Liver (tissue), 9 donors: ENCODE results near the gene MYRFL. TPM values are rescaled to one million over a fixed set of nuclear protein-coding genes. Genes with fewer than 3 reads are reported as not detected.

Source experiments
- DNase-seq: peaks from one replicate; pipeline ENCODE4 v3.0.0-alpha.2; 2017; ENCODE audit warnings: low spot score
- H3K27ac ChIP-seq, 2 donors: one replicate each; pipeline ENCODE4 v1.7.0; 2013; ENCODE audit warnings: inconsistent platforms in 2 of 2, low read length in 2 of 2, control low read depth in 1 of 2, low read depth in 1 of 2, mild to moderate bottlenecking in 1 of 2
- H3K27me3 ChIP-seq, 4 donors: one replicate each; pipeline versions ENCODE4 v1.6.1 to v1.7.0; 2013; ENCODE audit warnings: low read length in 3 of 4, inconsistent platforms in 1 of 4, mild to moderate bottlenecking in 1 of 4, moderate library complexity in 1 of 4; ENCODE audit not compliant: control insufficient read depth in 4 of 4, insufficient read depth in 4 of 4
- H3K36me3 ChIP-seq, 4 donors: one replicate each; pipeline versions ENCODE4 v1.6.1 to v1.7.0; 2013; ENCODE audit warnings: low read length in 3 of 4, mild to moderate bottlenecking in 3 of 4, low read depth in 1 of 4, moderate library complexity in 1 of 4; ENCODE audit not compliant: control insufficient read depth in 4 of 4, insufficient read depth in 3 of 4
- H3K4me1 ChIP-seq, 4 donors: one replicate each; pipeline versions ENCODE4 v1.6.1 to v1.7.0; 2013; ENCODE audit warnings: low read length in 3 of 4, mild to moderate bottlenecking in 3 of 4, moderate library complexity in 1 of 4; ENCODE audit not compliant: control insufficient read depth in 4 of 4, insufficient read depth in 4 of 4
- H3K4me3 ChIP-seq, 3 donors: one replicate each; pipeline versions ENCODE4 v1.6.1 to v1.7.0; 2013; ENCODE audit warnings: low read length in 3 of 3, control low read depth in 1 of 3, low read depth in 1 of 3, mild to moderate bottlenecking in 1 of 3
- H3K9ac ChIP-seq, 2 donors: one replicate each; pipeline ENCODE4 v1.7.0; 2013; ENCODE audit warnings: low read length in 2 of 2, mild to moderate bottlenecking in 2 of 2, moderate library complexity in 2 of 2, control low read depth in 1 of 2, low read depth in 1 of 2
- H3K9me3 ChIP-seq, 4 donors: one replicate each; pipeline versions ENCODE4 v1.6.1 to v1.7.0; 2013; ENCODE audit warnings: low read length in 3 of 4; ENCODE audit not compliant: control insufficient read depth in 4 of 4
- FOXA2 ChIP-seq: IDR thresholded peaks from 2 replicates; pipeline ENCODE4 v1.6.1; 2016; ENCODE audit warnings: antibody characterized with exemption
- GABPA ChIP-seq, 2 donors: IDR thresholded peaks in 1 of 2; conservative IDR thresholded peaks in 1 of 2; 2 replicates each; pipeline ENCODE4 v1.6.1; 2016; ENCODE audit warnings: antibody characterized with exemption in 2 of 2, mild to moderate bottlenecking in 1 of 2, moderate library complexity in 1 of 2
- HNF4A ChIP-seq, 2 donors: conservative IDR thresholded peaks; 2 replicates each; pipeline ENCODE4 v1.6.1; 2016; ENCODE audit warnings: antibody characterized with exemption in 2 of 2, mild to moderate bottlenecking in 2 of 2
- HNF4G ChIP-seq: IDR thresholded peaks from 2 replicates; pipeline ENCODE4 v1.6.1; 2016; ENCODE audit warnings: antibody characterized with exemption
- NR2F2 ChIP-seq: IDR thresholded peaks from 2 replicates; pipeline ENCODE4 v1.6.1; 2016; ENCODE audit warnings: antibody characterized with exemption
- RAD21 ChIP-seq, 2 donors: IDR thresholded peaks; 2 replicates each; pipeline ENCODE4 v1.6.1; 2016; ENCODE audit warnings: antibody characterized with exemption in 2 of 2, mild to moderate bottlenecking in 2 of 2
- SP1 ChIP-seq: IDR thresholded peaks from 2 replicates; pipeline ENCODE4 v1.6.1; 2018; ENCODE audit warnings: antibody characterized with exemption, mild to moderate bottlenecking
- TAF1 ChIP-seq: conservative IDR thresholded peaks from 2 replicates; pipeline ENCODE4 v1.6.1; 2016; ENCODE audit warnings: antibody characterized with exemption, mild to moderate bottlenecking
- YY1 ChIP-seq: IDR thresholded peaks from 2 replicates; pipeline ENCODE4 v1.6.1; 2016; ENCODE audit warnings: antibody characterized with exemption, mild to moderate bottlenecking
- WGBS: extraction: QIAGEN DNeasy Blood & Tissue Kit; methylation state at CpG from one replicate; pipeline ENCODE4 v1.1.7; 2013; 5-methylcytosine and 5-hydroxymethylcytosine counted together
- polyA plus RNA-seq, 2 donors: library from polyadenylated mRNA; stranded (reverse) in 1 of 2; unstranded in 1 of 2; fragments of 200-250 nt in 1 of 2; fragments of >200 nt in 1 of 2; fragmentation: Nextera tagmentation in 1 of 2; extraction: Ambion mirVana in 1 of 2; gene quantifications; one replicate each; pipeline versions ENCODE4 v1.2.1 to v1.2.3, GENCODE V29; 2013 to 2015
- total RNA-seq, 2 donors: library from RNA; depleted of rRNA; stranded (reverse); fragments of >200 nt; gene quantifications; one replicate each; pipeline ENCODE4 v1.2.3, GENCODE V29; 2014
- TF ChIP-seq, protein P1 (sequence below): IDR thresholded peaks from 2 replicates; pipeline ENCODE4 v1.6.1; 2016; ENCODE audit warnings: antibody characterized with exemption
- TF ChIP-seq, protein P2 (sequence below): fragments of 150-350 bp; IDR thresholded peaks from 2 replicates; pipeline ENCODE4 v1.5.1; 2017; ENCODE audit warnings: improper control_type of control experiment, low read depth, low read length; ENCODE audit not compliant: missing input control
- TF ChIP-seq, protein P3 (sequence below): IDR thresholded peaks from 2 replicates; pipeline ENCODE4 v1.6.1; 2016; ENCODE audit warnings: antibody characterized with exemption
- TF ChIP-seq, protein P4 (sequence below): IDR thresholded peaks from 2 replicates; pipeline ENCODE4 v1.6.1; 2016; ENCODE audit warnings: antibody characterized with exemption
- donor health status: healthy.
- donor health status: healthy.
- donor health status: healthy.
- donor health status: healthy.
- donor health status: healthy.

The MYRFL gene
- total and polyA plus RNA-seq, 4 donors = under 0.01 to 0.19 (median 0.10) TPM

- Histone ChIP-seq H3K27ac (no peak overlapping the region), H3K9ac (no peak overlapping the region), H3K4me3 (no peak overlapping the region), H3K4me1 (no peaks in the 10 kb centered on the region), H3K9me3 (no peaks in the 10 kb centered on the region), H3K36me3 (no peaks in the 10 kb centered on the region), H3K27me3 (peaks cover 0 to 2% (median 0%) of the 10 kb centered on the region in 4 donors)
- no peak for DNase-seq
- TF ChIP-seq HNF4A (conservative IDR thresholded peaks at IDR 0.05) (peak; percentile 9 to 24), RAD21 (IDR thresholded peaks at IDR 0.05) (no peak)
- WGBS = 49% methylated on average over 5 of the region's 5 CpGs
Observed at GRCh38 chr12:69981881-69982475, 157.0 kb downstream of the MYRFL start.

DNA sequence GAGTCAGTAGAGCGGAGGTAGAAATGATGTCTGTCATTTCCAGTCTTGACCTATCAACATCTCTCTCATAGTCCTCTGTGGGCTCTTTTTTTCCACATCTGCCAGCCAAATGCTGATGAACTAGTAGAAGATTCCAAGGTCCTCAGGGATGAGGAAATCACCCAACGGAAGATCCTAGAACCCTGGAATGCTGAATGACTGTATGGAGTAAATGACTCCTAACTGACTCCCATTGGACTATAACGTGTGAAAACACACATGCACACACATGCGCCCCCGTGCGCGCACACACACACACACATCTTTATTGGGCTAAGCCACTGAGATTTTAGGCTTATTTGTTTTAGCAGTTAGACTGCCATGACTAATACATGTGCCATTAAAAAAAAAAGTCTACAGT is 159.2 kb downstream of the MYRFL start:
- no peak for DNase-seq
- TF ChIP-seq NR2F2 (no peak), TAF1 (no peak)
- Histone ChIP-seq H3K27ac (no peak overlapping the region), H3K4me1 (no peaks in the 10 kb centered on the region), H3K9me3 (no peaks in the 10 kb centered on the region), H3K9ac (no peak overlapping the region), H3K36me3 (no peaks in the 10 kb centered on the region), H3K4me3 (no peak overlapping the region), H3K27me3 (peaks cover 0 to 2% (median 0%) of the 10 kb centered on the region in 4 donors)
- WGBS = 95% methylated on average over 7 of the region's 7 CpGs

GRCh38 chr12:69985656-69986055 is 160.6 kb downstream of the MYRFL start:
- peak; percentile 39 for DNase-seq
- no peaks in the 10 kb centered on the region for H3K9me3 ChIP-seq
- 94% methylated on average over 4 of the region's 4 CpGs for WGBS
- no peak overlapping the region for H3K4me3 ChIP-seq
- H3K36me3 ChIP-seq = no peaks in the 10 kb centered on the region
- H3K9ac ChIP-seq = no peak overlapping the region
- H3K4me1 ChIP-seq = no peaks in the 10 kb centered on the region
- TF ChIP-seq RAD21 (IDR thresholded peaks at IDR 0.05) (peak in 1 of 2 donors; percentile 34), YY1 (no peak)
- TF ChIP-seq, protein P1, sequence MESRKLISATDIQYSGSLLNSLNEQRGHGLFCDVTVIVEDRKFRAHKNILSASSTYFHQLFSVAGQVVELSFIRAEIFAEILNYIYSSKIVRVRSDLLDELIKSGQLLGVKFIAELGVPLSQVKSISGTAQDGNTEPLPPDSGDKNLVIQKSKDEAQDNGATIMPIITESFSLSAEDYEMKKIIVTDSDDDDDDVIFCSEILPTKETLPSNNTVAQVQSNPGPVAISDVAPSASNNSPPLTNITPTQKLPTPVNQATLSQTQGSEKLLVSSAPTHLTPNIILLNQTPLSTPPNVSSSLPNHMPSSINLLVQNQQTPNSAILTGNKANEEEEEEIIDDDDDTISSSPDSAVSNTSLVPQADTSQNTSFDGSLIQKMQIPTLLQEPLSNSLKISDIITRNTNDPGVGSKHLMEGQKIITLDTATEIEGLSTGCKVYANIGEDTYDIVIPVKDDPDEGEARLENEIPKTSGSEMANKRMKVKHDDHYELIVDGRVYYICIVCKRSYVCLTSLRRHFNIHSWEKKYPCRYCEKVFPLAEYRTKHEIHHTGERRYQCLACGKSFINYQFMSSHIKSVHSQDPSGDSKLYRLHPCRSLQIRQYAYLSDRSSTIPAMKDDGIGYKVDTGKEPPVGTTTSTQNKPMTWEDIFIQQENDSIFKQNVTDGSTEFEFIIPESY = no peak
- TF ChIP-seq, protein P2, sequence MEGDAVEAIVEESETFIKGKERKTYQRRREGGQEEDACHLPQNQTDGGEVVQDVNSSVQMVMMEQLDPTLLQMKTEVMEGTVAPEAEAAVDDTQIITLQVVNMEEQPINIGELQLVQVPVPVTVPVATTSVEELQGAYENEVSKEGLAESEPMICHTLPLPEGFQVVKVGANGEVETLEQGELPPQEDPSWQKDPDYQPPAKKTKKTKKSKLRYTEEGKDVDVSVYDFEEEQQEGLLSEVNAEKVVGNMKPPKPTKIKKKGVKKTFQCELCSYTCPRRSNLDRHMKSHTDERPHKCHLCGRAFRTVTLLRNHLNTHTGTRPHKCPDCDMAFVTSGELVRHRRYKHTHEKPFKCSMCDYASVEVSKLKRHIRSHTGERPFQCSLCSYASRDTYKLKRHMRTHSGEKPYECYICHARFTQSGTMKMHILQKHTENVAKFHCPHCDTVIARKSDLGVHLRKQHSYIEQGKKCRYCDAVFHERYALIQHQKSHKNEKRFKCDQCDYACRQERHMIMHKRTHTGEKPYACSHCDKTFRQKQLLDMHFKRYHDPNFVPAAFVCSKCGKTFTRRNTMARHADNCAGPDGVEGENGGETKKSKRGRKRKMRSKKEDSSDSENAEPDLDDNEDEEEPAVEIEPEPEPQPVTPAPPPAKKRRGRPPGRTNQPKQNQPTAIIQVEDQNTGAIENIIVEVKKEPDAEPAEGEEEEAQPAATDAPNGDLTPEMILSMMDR = peak; percentile 21
- peaks cover 0 to 2% (median 0%) of the 10 kb centered on the region in 4 donors for H3K27me3 ChIP-seq
- H3K27ac ChIP-seq = no peak overlapping the region

DNA sequence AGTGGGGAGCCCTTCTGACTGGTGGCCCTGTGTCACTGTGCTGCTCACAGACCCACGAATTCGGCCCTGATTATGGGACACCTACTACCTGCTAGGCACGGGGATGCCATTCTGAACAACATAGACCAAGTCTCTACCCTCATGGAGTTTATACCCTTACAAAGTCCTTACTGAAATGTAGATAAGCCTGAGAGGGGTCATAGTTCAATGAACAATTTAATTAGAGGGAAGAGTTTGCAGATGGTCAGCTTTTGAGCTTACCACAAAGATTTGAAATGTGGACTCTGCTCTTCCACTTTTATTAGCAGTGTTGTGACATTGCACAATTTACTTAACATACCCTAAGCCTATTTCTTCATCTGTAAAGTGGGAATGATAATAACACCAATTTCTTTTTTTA is 161.1 kb downstream of the MYRFL start:
- no peak overlapping the region for H3K9ac ChIP-seq
- no peak for DNase-seq
- H3K27ac ChIP-seq = no peak overlapping the region
- H3K27me3 ChIP-seq = peaks cover 0 to 2% (median 0%) of the 10 kb centered on the region in 4 donors
- no peaks in the 10 kb centered on the region for H3K9me3 ChIP-seq
- no peaks in the 10 kb centered on the region for H3K36me3 ChIP-seq
- no peak overlapping the region for H3K4me3 ChIP-seq
- no peaks in the 10 kb centered on the region for H3K4me1 ChIP-seq
- WGBS = 82% methylated on average over 3 of the region's 3 CpGs
- no peak for TF ChIP-seq RAD21 (IDR thresholded peaks at IDR 0.05)
- no peak for TF ChIP-seq FOXA2
- TF ChIP-seq, protein P3, sequence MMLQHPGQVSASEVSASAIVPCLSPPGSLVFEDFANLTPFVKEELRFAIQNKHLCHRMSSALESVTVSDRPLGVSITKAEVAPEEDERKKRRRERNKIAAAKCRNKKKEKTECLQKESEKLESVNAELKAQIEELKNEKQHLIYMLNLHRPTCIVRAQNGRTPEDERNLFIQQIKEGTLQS = no peak
- TF ChIP-seq HNF4A (conservative IDR thresholded peaks at IDR 0.05) = no peak
- no peak for TF ChIP-seq HNF4G
- TF ChIP-seq, protein P4, sequence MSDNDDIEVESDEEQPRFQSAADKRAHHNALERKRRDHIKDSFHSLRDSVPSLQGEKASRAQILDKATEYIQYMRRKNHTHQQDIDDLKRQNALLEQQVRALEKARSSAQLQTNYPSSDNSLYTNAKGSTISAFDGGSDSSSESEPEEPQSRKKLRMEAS = no peak
- TF ChIP-seq NR2F2 = no peak
- no peak for TF ChIP-seq GABPA (IDR thresholded peaks at IDR 0.05 in 1 of 2, conservative IDR thresholded peaks at IDR 0.05 in 1 of 2)
- no peak for TF ChIP-seq YY1
- TF ChIP-seq, protein P1 = no peak
- no peak for TF ChIP-seq SP1
